ENCODE measurements around the gene ZNF146. TPM values are rescaled to one million over a fixed set of nuclear protein-coding genes. Genes with fewer than 3 reads are reported as not detected.

The ZNF146 gene
- total and polyA plus RNA-seq, 2 of the 8 experiments (the other 6 are each of a cell fraction or from before 2014, with no cell fraction given) = 27.0 to 161 TPM

- H4K91ac ChIP-seq (replicated peaks; ENCODE audit: insufficient read length, low read length) = no peak overlapping the region
- H2BK120ac ChIP-seq (replicated peaks; ENCODE audit: low read depth, low read length) = no peak overlapping the region
- FAIRE-seq (no peak), DNase-seq (ENCODE audit: low read depth in 1 of 2, low spot score in 2 of 2) (no peak)
- no peak overlapping the region for H3K23ac ChIP-seq (ENCODE audit: insufficient read length)
- H3K9me3 ChIP-seq (ENCODE audit: insufficient read depth in 2 of 2, low read depth in 1 of 2, low read length in 1 of 2) = no peaks in the 10 kb centered on the region
- H3K14ac ChIP-seq (ENCODE audit: insufficient read length) = no peak overlapping the region
- no peak overlapping the region for H2BK20ac ChIP-seq (ENCODE audit: low read length)
- no peaks in the 10 kb centered on the region for H3K23me2 ChIP-seq (ENCODE audit: low read depth, low read length)
- H3K18ac ChIP-seq (ENCODE audit: extremely low read depth, low read length) = no peak overlapping the region
- H3K79me2 ChIP-seq (ENCODE audit: control insufficient read depth in 1 of 2, insufficient read depth in 2 of 2, low read length in 2 of 2) = peaks cover 27 to 93% of the 10 kb centered on the region in 2 experiments
- H2AFZ ChIP-seq (ENCODE audit: low read length) = no peak overlapping the region
- POLR2A ChIA-PET (ENCODE audit: partially characterized antibody) = no interaction called here
- no peak overlapping the region for H3K27ac ChIP-seq (ENCODE audit: low read depth, low read length)
- no peak overlapping the region for H2BK15ac ChIP-seq (ENCODE audit: low read length)
- H2BK12ac ChIP-seq (ENCODE audit: low read depth, low read length) = no peak overlapping the region
- no peak overlapping the region for H3K4me3 ChIP-seq (ENCODE audit: extremely low read depth in 1 of 4, insufficient read depth in 2 of 4, low read depth in 3 of 4, low read length in 4 of 4)
- CTCF ChIA-PET (ENCODE audit: partially characterized antibody) = no interaction called here
- no peak overlapping the region for H3K56ac ChIP-seq (replicated peaks; ENCODE audit: insufficient read length, low read depth, low read length)
- H2AK5ac ChIP-seq (ENCODE audit: low read depth, low read length) = no peak overlapping the region
- no peak overlapping the region for H4K8ac ChIP-seq (ENCODE audit: extremely low read depth, insufficient read depth, low read length)
- 92% methylated on average over 4 of the region's 4 CpGs; no CpG with 5 or more reads in 1 of the 2 experiments for WGBS, 2 experiments (ENCODE audit: extremely low coverage in 1 of 2, insufficient coverage in 1 of 2, insufficient read length in 1 of 2, insufficient replicate concordance in 2 of 2, low coverage in 1 of 2, low lambda C conversion rate in 2 of 2, missing lambda C conversion rate in 1 of 2)
- no peak overlapping the region for H3K9ac ChIP-seq (replicated peaks in 1 of 4; ENCODE audit: extremely low read depth in 1 of 4, low read depth in 3 of 4, low read length in 3 of 4)
- no peaks in the 10 kb centered on the region; a peak in 2 of 7 replicates for H3K4me1 ChIP-seq (replicated peaks in 1 of 4; ENCODE audit: control insufficient read depth in 3 of 4, insufficient read depth in 4 of 4, low read length in 3 of 4)
- peaks cover 7 to 66% (median 23%) of the 10 kb centered on the region in 4 experiments; a peak in 7 of 8 replicates for H3K36me3 ChIP-seq (ENCODE audit: control insufficient read depth in 2 of 4, insufficient read depth in 4 of 4, low read length in 3 of 4)
- no peaks in the 10 kb centered on the region for H3K27me3 ChIP-seq (replicated peaks in 1 of 4; ENCODE audit: control insufficient read depth in 3 of 4, extremely low read depth in 1 of 4, insufficient read depth in 3 of 4, low read length in 3 of 4)
- no peak overlapping the region for H4K5ac ChIP-seq (ENCODE audit: insufficient read length, low read depth, low read length)
- no peaks in the 10 kb centered on the region; the same call in 1 of the 2 replicates for H3K79me1 ChIP-seq (ENCODE audit: low read depth, low read length)
- no peak overlapping the region for H2BK5ac ChIP-seq (ENCODE audit: low read depth, low read length)
- H4K20me1 ChIP-seq (replicated peaks in 1 of 2; ENCODE audit: control insufficient read depth in 1 of 2, insufficient read depth in 2 of 2, low read length in 2 of 2) = peaks cover 0 to 20% of the 10 kb centered on the region in 2 experiments
- H3K4me2 ChIP-seq (ENCODE audit: insufficient read depth in 1 of 2, low read depth in 2 of 2, low read length in 2 of 2) = no peak overlapping the region
- no peak overlapping the region for H3K4ac ChIP-seq (replicated peaks; ENCODE audit: insufficient read length, low read depth, low read length)
- TF ChIP-seq TCF12 (IDR thresholded peaks at IDR 0.05; ENCODE audit: low read depth, low read length) (no peak), SIRT6 (IDR thresholded peaks at IDR 0.05; ENCODE audit: low read length) (no peak), SIX5 (IDR thresholded peaks at IDR 0.05; ENCODE audit: low read depth, low read length) (no peak), HDAC6 (IDR thresholded peaks at IDR 0.05; ENCODE audit: low read depth, low read length) (no peak), SAP30 (IDR thresholded peaks at IDR 0.05; ENCODE audit: insufficient read depth, insufficient replicate concordance, low read length) (no peak), HDAC2 (IDR thresholded peaks at IDR 0.05; ENCODE audit: borderline replicate concordance in 1 of 2, low read depth in 2 of 2, low read length in 2 of 2) (no peak), CEBPB (IDR thresholded peaks at IDR 0.05; ENCODE audit: low read depth, low read length) (no peak), CBX5 (IDR thresholded peaks at IDR 0.05; ENCODE audit: low read depth, low read length) (no peak), CTBP2 (IDR thresholded peaks at IDR 0.05; ENCODE audit: borderline replicate concordance, insufficient read depth, insufficient read length, low read length) (no peak), KDM5A (IDR thresholded peaks at IDR 0.05; ENCODE audit: low read length) (no peak), TAF7 (optimal IDR thresholded peaks at IDR 0.05; ENCODE audit: borderline replicate concordance, low read depth, low read length) (no peak), RBBP5 (IDR thresholded peaks at IDR 0.05; ENCODE audit: borderline replicate concordance, low read depth, low read length) (no peak)
- TF ChIP-seq, protein P1, sequence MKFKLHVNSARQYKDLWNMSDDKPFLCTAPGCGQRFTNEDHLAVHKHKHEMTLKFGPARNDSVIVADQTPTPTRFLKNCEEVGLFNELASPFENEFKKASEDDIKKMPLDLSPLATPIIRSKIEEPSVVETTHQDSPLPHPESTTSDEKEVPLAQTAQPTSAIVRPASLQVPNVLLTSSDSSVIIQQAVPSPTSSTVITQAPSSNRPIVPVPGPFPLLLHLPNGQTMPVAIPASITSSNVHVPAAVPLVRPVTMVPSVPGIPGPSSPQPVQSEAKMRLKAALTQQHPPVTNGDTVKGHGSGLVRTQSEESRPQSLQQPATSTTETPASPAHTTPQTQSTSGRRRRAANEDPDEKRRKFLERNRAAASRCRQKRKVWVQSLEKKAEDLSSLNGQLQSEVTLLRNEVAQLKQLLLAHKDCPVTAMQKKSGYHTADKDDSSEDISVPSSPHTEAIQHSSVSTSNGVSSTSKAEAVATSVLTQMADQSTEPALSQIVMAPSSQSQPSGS (IDR thresholded peaks at IDR 0.05; ENCODE audit: low read length) = no peak
These were observed 7.6 kb downstream of the ZNF146 start for GRCh38 chr19:36222503-36222902.
